Measurements from ENCODE around the gene CASTOR1.

Gene CASTOR1

GRCh38 chr22:30285176-30285845 lies 4.0 kb downstream of the CASTOR1 start:
- DNase-seq (ENCODE audit: low read depth): no peak
- H3K4me3 ChIP-seq (ENCODE audit: low read depth, low read length): no peak overlapping the region
- TF ChIP-seq, protein P1, sequence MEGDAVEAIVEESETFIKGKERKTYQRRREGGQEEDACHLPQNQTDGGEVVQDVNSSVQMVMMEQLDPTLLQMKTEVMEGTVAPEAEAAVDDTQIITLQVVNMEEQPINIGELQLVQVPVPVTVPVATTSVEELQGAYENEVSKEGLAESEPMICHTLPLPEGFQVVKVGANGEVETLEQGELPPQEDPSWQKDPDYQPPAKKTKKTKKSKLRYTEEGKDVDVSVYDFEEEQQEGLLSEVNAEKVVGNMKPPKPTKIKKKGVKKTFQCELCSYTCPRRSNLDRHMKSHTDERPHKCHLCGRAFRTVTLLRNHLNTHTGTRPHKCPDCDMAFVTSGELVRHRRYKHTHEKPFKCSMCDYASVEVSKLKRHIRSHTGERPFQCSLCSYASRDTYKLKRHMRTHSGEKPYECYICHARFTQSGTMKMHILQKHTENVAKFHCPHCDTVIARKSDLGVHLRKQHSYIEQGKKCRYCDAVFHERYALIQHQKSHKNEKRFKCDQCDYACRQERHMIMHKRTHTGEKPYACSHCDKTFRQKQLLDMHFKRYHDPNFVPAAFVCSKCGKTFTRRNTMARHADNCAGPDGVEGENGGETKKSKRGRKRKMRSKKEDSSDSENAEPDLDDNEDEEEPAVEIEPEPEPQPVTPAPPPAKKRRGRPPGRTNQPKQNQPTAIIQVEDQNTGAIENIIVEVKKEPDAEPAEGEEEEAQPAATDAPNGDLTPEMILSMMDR (IDR thresholded peaks at IDR 0.05; ENCODE audit: low read depth, low read length, missing control alignments): no peak

- H3K4me3 ChIP-seq (ENCODE audit: low read depth, low read length): no peak overlapping the region
- no peak for DNase-seq (ENCODE audit: low read depth)
- TF ChIP-seq, protein P1 (IDR thresholded peaks at IDR 0.05; ENCODE audit: low read depth, low read length, missing control alignments): no peak
Observed at GRCh38 chr22:30284666-30285065, 4.6 kb downstream of the CASTOR1 start.

- DNase-seq (ENCODE audit: low read depth): no peak
- no peak overlapping the region for H3K4me3 ChIP-seq (ENCODE audit: low read depth, low read length)
- TF ChIP-seq, protein P1 (IDR thresholded peaks at IDR 0.05; ENCODE audit: low read depth, low read length, missing control alignments): no peak
Observed at GRCh38 chr22:30284172-30284571, 5.1 kb downstream of the CASTOR1 start.

DNA sequence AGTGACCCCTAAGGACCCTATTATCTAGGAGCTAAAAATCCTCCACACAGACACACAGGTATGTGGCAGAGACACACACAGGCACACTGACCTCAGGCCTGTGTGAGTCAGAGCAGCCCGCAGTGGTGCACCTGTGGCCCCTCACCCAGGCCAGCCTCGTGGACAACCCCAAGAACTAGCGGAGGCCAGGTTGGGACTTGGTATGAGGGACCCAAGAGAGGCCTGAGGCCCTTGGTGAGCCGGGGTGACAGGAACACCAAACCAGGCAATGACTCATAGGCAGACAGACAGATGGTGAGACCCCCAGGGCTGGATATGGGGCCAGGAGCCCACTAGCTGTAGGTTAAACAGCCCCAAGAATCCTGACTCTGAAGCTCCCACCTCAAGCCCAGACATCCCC lies 6.0 kb downstream of the CASTOR1 start:
- TF ChIP-seq, protein P1 (IDR thresholded peaks at IDR 0.05; ENCODE audit: low read depth, low read length, missing control alignments): no peak
- DNase-seq (ENCODE audit: low read depth): no peak

DNA sequence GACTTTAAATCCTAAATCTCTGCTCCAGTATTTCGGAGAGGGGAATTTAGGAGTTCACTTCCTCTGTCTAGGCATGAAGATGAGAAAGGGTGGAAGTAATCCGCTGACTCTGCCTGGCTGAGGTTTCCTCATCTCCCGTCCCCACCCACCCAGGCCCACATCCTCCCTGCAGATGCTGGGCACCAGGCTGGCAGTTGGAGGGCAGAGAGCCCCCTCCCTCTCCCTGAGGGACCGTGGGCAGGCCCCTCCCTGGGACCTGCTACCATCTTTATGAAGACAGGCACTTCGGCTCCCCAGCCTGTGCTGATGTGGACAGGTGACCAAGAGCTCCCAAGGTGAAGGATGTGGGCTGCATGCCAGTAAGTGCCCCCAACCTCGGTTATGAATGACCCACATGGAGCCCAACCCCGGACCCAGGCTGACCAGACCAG lies 6.7 kb downstream of the CASTOR1 start:
- no peak for DNase-seq (ENCODE audit: low read depth)
- TF ChIP-seq, protein P1 (IDR thresholded peaks at IDR 0.05; ENCODE audit: low read depth, low read length, missing control alignments): no peak
- no peak overlapping the region for H3K4me3 ChIP-seq (ENCODE audit: low read depth, low read length)

More for the DNA sequence above, 6.0 kb downstream of the CASTOR1 start:
- no peak overlapping the region for H3K4me3 ChIP-seq (ENCODE audit: low read depth, low read length)

GRCh38 chr22:30280505-30280904 lies 8.8 kb downstream of the CASTOR1 start:
- TF ChIP-seq, protein P1 (IDR thresholded peaks at IDR 0.05; ENCODE audit: low read depth, low read length, missing control alignments): no peak
- no peak overlapping the region for H3K4me3 ChIP-seq (ENCODE audit: low read depth, low read length)
- no peak for DNase-seq (ENCODE audit: low read depth)

DNA sequence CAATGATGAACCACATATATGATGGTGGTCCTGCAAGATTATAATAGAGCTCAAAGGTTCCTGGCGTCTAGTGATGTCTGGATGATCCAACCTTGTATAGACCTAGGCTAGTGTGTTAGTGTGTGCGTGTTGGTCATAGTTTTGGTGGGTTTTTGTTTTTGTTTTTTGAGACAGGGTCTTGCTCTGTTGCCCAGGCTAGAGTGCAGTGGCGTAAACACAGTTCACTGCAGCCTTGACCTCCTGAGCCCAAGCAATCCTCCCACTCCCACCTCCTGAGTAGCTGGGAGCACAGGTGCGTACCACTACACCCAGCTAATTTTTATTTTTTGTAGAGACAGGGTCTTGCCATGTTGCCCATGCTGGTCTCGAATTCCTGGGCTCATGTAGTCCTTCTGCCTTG lies 9.4 kb downstream of the CASTOR1 start:
- no peak overlapping the region for H3K4me3 ChIP-seq (ENCODE audit: low read depth, low read length)
- no peak for DNase-seq (ENCODE audit: low read depth)
- TF ChIP-seq, protein P1 (IDR thresholded peaks at IDR 0.05; ENCODE audit: low read depth, low read length, missing control alignments): no peak

Measured in GM12864 (cell line).